ENCODE measurements around the gene KRT77. TPM values are rescaled to one million over a fixed set of nuclear protein-coding genes. Genes with fewer than 3 reads are reported as not detected.

Gene KRT77
- polyA plus RNA-seq, 3 donors = not detected

DNA sequence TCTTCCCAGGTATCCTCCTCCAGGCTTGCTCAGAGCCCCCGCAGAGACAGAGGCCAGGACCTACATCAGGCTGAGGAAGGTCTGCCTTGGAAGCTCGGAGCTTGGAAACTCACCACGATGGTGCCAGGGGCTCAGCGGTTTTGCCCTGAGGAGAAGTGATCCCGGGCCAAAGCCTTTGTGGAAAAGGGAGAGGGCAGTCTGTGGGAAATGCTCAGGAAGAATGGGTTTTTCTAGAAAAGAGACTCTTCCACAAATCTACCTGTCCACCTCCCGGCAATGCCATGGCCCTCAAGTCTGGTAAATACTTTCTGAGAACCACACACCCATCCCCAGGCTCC lies 59.3 kb downstream of the KRT77 start:
- Mint-ChIP-seq H3K27me3 (ENCODE audit: low read depth in 3 of 3) (peaks cover 0 to 5% (median 5%) of the 10 kb centered on the region in 3 donors), H3K9me3 (no peaks in the 10 kb centered on the region), H3K4me1 (peaks cover 10% of the 10 kb centered on the region), H3K27ac (no peak overlapping the region), H3K36me3 (no peaks in the 10 kb centered on the region), H3K4me3 (no peak overlapping the region)
- Histone ChIP-seq H3K4me2 (replicated peaks; ENCODE audit: extremely low read depth, low read length, poor library complexity, severe bottlenecking) (no peak overlapping the region), H3K4me3 (replicated peaks in 1 of 3; ENCODE audit: low read depth in 2 of 3, low read length in 3 of 3) (no peak overlapping the region), H4K20me1 (ENCODE audit: insufficient read depth, low read length) (no peaks in the 10 kb centered on the region), H3K4me1 (ENCODE audit: control insufficient read depth in 1 of 2, insufficient read depth in 2 of 2, low read length in 2 of 2) (no peaks in the 10 kb centered on the region), H3K9ac (ENCODE audit: insufficient read depth, low read length, poor library complexity, severe bottlenecking) (no peak overlapping the region), H2AFZ (ENCODE audit: insufficient read depth, low read depth, low read length, poor library complexity, severe bottlenecking) (no peak overlapping the region), H3K27ac (ENCODE audit: low read depth in 1 of 2, low read length in 2 of 2) (no peak overlapping the region), H3K79me2 (ENCODE audit: insufficient read depth, low read length) (no peaks in the 10 kb centered on the region), H3K9me3 (replicated peaks in 1 of 2; ENCODE audit: control insufficient read depth in 1 of 2, insufficient read depth in 1 of 2, low read length in 2 of 2) (no peaks in the 10 kb centered on the region), H3K27me3 (ENCODE audit: control insufficient read depth in 2 of 2, insufficient read depth in 2 of 2, low read length in 2 of 2) (no peaks in the 10 kb centered on the region), H3K36me3 (replicated peaks in 1 of 2; ENCODE audit: control insufficient read depth in 1 of 2, insufficient read depth in 2 of 2, low read length in 2 of 2) (no peaks in the 10 kb centered on the region)
- DNase-seq = no peak
- TF ChIP-seq, protein P1, sequence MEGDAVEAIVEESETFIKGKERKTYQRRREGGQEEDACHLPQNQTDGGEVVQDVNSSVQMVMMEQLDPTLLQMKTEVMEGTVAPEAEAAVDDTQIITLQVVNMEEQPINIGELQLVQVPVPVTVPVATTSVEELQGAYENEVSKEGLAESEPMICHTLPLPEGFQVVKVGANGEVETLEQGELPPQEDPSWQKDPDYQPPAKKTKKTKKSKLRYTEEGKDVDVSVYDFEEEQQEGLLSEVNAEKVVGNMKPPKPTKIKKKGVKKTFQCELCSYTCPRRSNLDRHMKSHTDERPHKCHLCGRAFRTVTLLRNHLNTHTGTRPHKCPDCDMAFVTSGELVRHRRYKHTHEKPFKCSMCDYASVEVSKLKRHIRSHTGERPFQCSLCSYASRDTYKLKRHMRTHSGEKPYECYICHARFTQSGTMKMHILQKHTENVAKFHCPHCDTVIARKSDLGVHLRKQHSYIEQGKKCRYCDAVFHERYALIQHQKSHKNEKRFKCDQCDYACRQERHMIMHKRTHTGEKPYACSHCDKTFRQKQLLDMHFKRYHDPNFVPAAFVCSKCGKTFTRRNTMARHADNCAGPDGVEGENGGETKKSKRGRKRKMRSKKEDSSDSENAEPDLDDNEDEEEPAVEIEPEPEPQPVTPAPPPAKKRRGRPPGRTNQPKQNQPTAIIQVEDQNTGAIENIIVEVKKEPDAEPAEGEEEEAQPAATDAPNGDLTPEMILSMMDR (IDR thresholded peaks at IDR 0.05) = no peak
- intact Hi-C loops (cut with micrococcal nuclease) = no loop called here
- WGBS (ENCODE audit: insufficient coverage) = 93% methylated on average over 3 of the region's 6 CpGs

DNA sequence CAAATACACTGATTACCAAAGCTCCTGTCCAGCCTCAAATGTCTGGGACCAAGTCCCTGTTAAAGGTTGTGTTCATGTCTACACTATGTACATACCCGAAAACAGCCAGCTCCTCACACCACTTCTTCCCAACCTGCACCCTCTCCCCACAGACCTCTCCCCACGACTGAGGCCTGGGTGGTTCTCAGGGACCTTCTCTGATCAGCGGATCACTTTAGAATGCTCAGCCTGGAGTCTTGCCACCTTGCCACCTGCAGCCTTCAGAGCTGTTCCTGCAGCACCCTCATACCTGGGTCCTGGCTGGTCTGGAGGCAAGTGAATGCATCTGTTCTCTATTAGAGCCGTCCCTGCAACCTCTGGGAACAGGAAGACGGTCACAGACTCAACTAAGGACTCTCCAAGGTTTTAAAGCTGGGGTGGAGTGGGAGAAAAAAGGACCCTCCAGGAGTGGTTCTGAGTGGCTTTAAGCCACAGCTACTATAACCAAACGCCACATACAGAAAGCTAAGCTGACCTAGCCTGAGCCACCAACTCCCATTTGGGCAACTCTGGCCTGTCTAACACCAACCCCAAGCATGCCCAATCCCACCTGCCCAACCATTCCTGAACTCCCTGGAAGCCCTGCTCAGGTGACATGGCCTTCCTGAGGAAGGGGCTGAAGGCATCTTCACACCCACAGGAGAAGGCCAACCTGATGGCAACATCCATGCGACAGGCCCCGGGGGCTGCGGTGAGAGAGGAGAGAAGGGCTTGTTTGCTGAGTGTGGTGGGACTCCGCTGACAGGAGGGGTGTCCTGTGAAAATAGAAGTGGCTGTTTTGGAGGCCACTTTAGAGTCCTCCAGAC lies 59.9 kb downstream of the KRT77 start:
- Histone ChIP-seq H4K20me1 (ENCODE audit: insufficient read depth, low read length) (no peaks in the 10 kb centered on the region), H3K4me1 (ENCODE audit: control insufficient read depth in 1 of 2, insufficient read depth in 2 of 2, low read length in 2 of 2) (no peaks in the 10 kb centered on the region), H3K9ac (ENCODE audit: insufficient read depth, low read length, poor library complexity, severe bottlenecking) (no peak overlapping the region), H3K27me3 (ENCODE audit: control insufficient read depth in 2 of 2, insufficient read depth in 2 of 2, low read length in 2 of 2) (no peaks in the 10 kb centered on the region), H2AFZ (ENCODE audit: insufficient read depth, low read depth, low read length, poor library complexity, severe bottlenecking) (no peak overlapping the region), H3K9me3 (replicated peaks in 1 of 2; ENCODE audit: control insufficient read depth in 1 of 2, insufficient read depth in 1 of 2, low read length in 2 of 2) (no peaks in the 10 kb centered on the region), H3K79me2 (ENCODE audit: insufficient read depth, low read length) (no peaks in the 10 kb centered on the region), H3K4me2 (replicated peaks; ENCODE audit: extremely low read depth, low read length, poor library complexity, severe bottlenecking) (no peak overlapping the region), H3K27ac (ENCODE audit: low read depth in 1 of 2, low read length in 2 of 2) (no peak overlapping the region), H3K36me3 (replicated peaks in 1 of 2; ENCODE audit: control insufficient read depth in 1 of 2, insufficient read depth in 2 of 2, low read length in 2 of 2) (no peaks in the 10 kb centered on the region), H3K4me3 (replicated peaks in 1 of 3; ENCODE audit: low read depth in 2 of 3, low read length in 3 of 3) (no peak overlapping the region)
- H3K27me3 Mint-ChIP-seq (ENCODE audit: low read depth in 3 of 3) = peaks cover 0 to 5% (median 5%) of the 10 kb centered on the region in 3 donors
- H3K36me3 Mint-ChIP-seq = no peaks in the 10 kb centered on the region
- intact Hi-C loops (cut with micrococcal nuclease) = no loop called here
- H3K4me3 Mint-ChIP-seq = no peak overlapping the region
- no peak overlapping the region for H3K27ac Mint-ChIP-seq
- WGBS (ENCODE audit: insufficient coverage) = 81% methylated on average over 4 of the region's 10 CpGs
- H3K9me3 Mint-ChIP-seq = no peaks in the 10 kb centered on the region
- TF ChIP-seq, protein P1 (IDR thresholded peaks at IDR 0.05) = no peak
- no peak for DNase-seq
- peaks cover 10% of the 10 kb centered on the region for H3K4me1 Mint-ChIP-seq

All from CD14-positive monocyte (primary cell).